ENCODE data around the gene C1R. TPM values are rescaled to one million over a fixed set of nuclear protein-coding genes. Genes with fewer than 3 reads are reported as not detected.

C1R gene
- total RNA-seq, 1 donor from 2014 or later, result 2.0 TPM

DNA sequence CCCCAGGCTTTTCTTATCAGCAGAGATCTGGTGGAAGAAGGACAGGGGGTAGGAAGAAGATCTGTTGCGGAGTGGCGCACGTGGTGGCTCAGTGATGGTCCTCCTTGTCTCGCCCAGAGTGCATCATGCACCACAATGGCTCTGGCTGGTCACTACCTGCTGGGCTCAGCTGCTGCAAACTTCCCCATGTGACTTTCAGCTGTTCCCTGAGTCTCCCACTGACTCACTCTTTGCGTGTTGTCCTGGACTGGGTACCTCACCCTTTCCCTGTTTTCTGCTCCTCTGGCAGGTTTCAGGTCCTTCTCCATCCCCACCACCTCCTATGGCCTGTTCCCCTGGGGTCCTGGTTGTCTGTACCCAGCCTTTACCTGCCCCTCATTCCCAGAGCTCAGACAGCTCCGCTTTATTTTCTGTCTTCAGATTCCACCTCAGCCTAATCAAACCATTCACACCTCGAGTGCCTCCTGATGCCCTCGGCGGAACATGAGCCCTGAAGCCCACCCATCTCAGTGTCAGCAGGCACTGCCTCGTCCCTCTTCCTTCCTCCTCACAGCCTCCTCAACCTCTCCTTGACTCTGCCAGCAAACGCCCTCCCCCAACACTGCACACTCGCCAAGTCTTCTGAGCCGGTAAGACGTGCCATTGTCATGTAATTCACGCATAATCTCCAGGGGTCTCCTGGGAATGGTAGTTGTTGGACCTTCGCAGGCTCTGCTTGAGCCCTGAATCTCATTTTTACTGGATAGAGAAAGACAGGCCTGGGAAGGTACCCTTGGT lies 1.8 kb downstream of the C1R start:
- H3K36me3 Mint-ChIP-seq (ENCODE audit: low read depth), result no peaks in the 10 kb centered on the region
- H3K27me3 Mint-ChIP-seq (ENCODE audit: insufficient read depth), result peaks cover 6% of the 10 kb centered on the region
- no peak overlapping the region for H3K4me3 Mint-ChIP-seq
- H3K27ac Mint-ChIP-seq, result no peak overlapping the region
- peaks cover 8% of the 10 kb centered on the region for H3K4me1 Mint-ChIP-seq (ENCODE audit: low read depth)
- no peak for DNase-seq (ENCODE audit: low spot score)
- intact Hi-C loops (cut with micrococcal nuclease), result loop anchor here (5.0 kb wide), 1 partner anchor 118 kb away; the partner anchor contains the start of genes EMG1 and PHB2
- no peaks in the 10 kb centered on the region for H3K9me3 Mint-ChIP-seq

DNA sequence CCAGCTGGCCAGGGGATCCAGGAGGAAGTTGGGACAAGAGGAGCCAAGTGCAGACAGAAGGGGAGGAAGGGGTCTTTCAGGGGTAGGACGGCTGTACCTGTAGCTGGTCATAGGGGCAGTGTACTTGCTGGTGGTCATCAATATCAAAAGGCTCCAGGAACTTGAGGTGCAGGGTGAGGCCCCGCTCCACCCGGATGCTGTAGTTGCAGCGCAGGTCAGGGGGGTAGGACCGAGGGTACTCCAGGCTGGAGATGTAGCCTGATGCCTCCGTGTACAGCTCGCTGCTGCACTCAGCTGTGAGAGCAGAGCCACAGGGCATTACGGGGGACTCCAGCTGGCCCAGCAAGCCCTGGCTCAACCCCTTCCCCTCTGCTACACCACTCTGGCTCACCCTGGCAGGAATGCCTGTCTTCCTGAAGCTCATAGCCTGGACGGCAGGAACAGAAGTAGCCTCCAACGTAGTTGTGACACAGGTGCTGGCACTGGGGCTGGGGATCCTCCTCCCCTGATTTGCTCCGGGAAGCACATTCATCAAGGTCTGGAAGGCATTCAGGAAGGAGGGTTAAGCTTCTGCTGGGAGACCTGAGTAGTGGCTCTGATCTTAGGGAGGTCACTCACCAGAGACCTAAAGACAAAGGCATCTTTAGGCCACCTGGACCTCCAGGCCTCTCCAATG lies 2.9 kb downstream of the C1R start:
- Mint-ChIP-seq H3K27me3 (ENCODE audit: insufficient read depth) (peaks cover 6% of the 10 kb centered on the region), H3K36me3 (ENCODE audit: low read depth) (no peaks in the 10 kb centered on the region), H3K27ac (no peak overlapping the region), H3K4me3 (no peak overlapping the region), H3K9me3 (no peaks in the 10 kb centered on the region), H3K4me1 (ENCODE audit: low read depth) (peaks cover 8% of the 10 kb centered on the region)
- intact Hi-C loops (cut with micrococcal nuclease), result no loop called here
- no peak for DNase-seq (ENCODE audit: low spot score)

DNA sequence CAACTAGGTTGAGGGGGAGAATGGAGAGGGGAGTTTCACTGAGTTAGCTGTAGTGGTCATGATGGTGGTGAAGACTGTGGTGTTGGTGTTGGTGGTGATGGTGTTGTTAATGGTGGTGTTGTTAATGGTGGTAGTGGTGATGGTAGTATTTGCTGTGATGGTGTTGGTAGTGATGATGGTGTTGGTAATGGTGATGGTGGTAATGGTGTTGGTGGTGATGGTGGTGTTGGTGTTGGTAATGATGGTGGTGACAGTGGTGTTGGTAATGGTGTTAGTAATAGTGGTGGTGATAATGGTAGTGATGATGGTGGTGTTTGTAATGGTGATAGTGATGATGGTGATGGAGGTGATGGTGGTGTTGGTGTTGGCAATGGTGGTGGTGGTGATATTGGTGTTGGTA lies 9.1 kb downstream of the C1R start:
- peaks cover 3% of the 10 kb centered on the region for H3K27me3 Mint-ChIP-seq (ENCODE audit: insufficient read depth)
- DNase-seq (ENCODE audit: low spot score), result no peak
- no peaks in the 10 kb centered on the region for H3K4me1 Mint-ChIP-seq (ENCODE audit: low read depth)
- H3K9me3 Mint-ChIP-seq, result peaks cover 6% of the 10 kb centered on the region
- H3K36me3 Mint-ChIP-seq (ENCODE audit: low read depth), result peaks cover 5% of the 10 kb centered on the region
- no peak overlapping the region for H3K27ac Mint-ChIP-seq
- no peak overlapping the region for H3K4me3 Mint-ChIP-seq
- intact Hi-C loops (cut with micrococcal nuclease), result no loop called here

DNA sequence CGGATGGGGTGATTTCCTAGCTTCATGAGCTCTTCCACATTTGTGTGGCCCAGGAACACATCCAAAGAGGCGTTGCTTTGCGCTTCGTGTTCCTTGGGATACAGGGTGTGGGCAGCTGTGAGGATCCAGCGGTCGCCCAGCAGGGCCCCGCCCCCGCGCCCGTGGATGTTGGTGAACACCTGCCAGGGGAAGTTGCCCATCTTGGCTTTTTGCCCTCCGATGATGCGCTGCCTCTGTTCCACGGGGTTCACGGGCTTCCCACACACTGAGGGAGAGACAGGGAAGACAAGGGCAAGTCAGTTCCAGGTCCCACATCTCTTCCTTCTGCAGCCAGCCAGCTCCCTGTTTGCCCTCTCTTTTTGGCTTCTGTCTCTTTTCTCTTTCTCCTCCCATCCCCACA lies 11.2 kb downstream of the C1R start:
- H3K36me3 Mint-ChIP-seq (ENCODE audit: low read depth), result peaks cover 5% of the 10 kb centered on the region
- no peak for DNase-seq (ENCODE audit: low spot score)
- H3K9me3 Mint-ChIP-seq, result peaks cover 6% of the 10 kb centered on the region
- H3K27me3 Mint-ChIP-seq (ENCODE audit: insufficient read depth), result peaks cover 6% of the 10 kb centered on the region
- no peak overlapping the region for H3K27ac Mint-ChIP-seq
- no peak overlapping the region for H3K4me3 Mint-ChIP-seq
- H3K4me1 Mint-ChIP-seq (ENCODE audit: low read depth), result peaks cover under 1% of the 10 kb centered on the region
- intact Hi-C loops (cut with micrococcal nuclease), result no loop called here

DNA sequence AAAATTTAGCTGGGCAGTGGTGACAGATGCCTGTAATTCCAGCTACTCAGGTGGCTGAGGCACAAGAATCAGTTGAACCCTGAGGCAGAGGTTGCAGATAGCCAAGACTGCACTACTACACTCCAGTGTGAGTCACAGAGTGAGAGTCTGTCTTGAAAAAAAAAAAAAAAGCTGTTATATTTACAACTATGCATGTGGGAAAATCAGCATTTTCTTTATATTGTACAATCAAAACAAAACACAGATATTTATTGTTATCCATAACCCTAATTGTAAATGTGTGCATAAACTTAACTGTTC lies 12.5 kb downstream of the C1R start:
- H3K36me3 Mint-ChIP-seq (ENCODE audit: low read depth), result peaks cover 5% of the 10 kb centered on the region
- intact Hi-C loops (cut with micrococcal nuclease), result no loop called here
- DNase-seq (ENCODE audit: low spot score), result no peak
- H3K4me3 Mint-ChIP-seq, result no peak overlapping the region
- H3K27ac Mint-ChIP-seq, result no peak overlapping the region
- H3K4me1 Mint-ChIP-seq (ENCODE audit: low read depth), result peaks cover 9% of the 10 kb centered on the region
- peaks cover 6% of the 10 kb centered on the region for H3K27me3 Mint-ChIP-seq (ENCODE audit: insufficient read depth)
- peaks cover 6% of the 10 kb centered on the region for H3K9me3 Mint-ChIP-seq

DNA sequence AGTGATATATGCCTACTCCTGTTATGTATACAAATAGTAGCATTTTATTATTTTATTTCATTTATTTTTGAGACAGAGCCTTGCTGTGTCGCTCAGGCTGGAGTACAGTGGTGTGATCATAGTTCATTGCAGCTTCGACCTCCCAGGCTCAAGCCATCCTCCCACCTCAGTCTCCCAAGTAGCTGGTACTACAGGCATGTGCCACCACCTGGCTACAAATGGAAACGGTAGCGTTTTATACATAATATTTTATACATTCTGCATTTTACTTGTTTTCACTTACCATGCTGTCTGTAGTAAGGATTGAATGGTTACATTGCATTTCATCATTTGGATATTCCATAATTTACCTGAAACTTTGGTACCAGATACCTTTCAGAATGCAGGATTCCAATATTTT lies 14.1 kb downstream of the C1R start:
- DNase-seq (ENCODE audit: low spot score), result no peak
- intact Hi-C loops (cut with micrococcal nuclease), result no loop called here
- Mint-ChIP-seq H3K27ac (no peak overlapping the region), H3K9me3 (peaks cover 3% of the 10 kb centered on the region), H3K4me3 (no peak overlapping the region), H3K27me3 (ENCODE audit: insufficient read depth) (peaks cover 8% of the 10 kb centered on the region), H3K36me3 (ENCODE audit: low read depth) (peaks cover 3% of the 10 kb centered on the region), H3K4me1 (ENCODE audit: low read depth) (peaks cover 9% of the 10 kb centered on the region)

DNA sequence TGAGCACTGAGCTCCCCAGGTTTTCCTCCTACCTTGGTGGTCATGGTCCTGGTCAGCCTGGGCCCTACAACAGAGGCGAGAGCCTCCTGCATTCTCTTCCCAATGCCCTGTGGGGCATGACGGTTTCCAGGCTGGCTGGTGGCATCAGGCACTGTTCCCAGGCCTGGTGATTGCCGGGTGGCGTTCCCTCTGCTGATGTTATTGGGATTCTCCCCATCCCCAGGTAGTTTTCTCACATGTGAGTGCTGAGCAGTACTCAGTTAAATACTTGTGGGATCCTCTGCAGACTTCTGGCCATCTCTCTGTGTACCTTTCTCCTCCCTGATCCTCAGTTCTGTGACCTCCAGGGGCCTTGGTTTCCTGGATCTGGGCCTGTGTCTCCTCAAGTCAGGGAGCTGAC lies 15.8 kb downstream of the C1R start:
- H3K27ac Mint-ChIP-seq, result no peak overlapping the region
- intact Hi-C loops (cut with micrococcal nuclease), result no loop called here
- no peak overlapping the region for H3K4me3 Mint-ChIP-seq
- H3K27me3 Mint-ChIP-seq (ENCODE audit: insufficient read depth), result peaks cover 17% of the 10 kb centered on the region
- H3K36me3 Mint-ChIP-seq (ENCODE audit: low read depth), result no peaks in the 10 kb centered on the region
- no peaks in the 10 kb centered on the region for H3K9me3 Mint-ChIP-seq
- DNase-seq (ENCODE audit: low spot score), result no peak
- peaks cover 9% of the 10 kb centered on the region for H3K4me1 Mint-ChIP-seq (ENCODE audit: low read depth)

DNA sequence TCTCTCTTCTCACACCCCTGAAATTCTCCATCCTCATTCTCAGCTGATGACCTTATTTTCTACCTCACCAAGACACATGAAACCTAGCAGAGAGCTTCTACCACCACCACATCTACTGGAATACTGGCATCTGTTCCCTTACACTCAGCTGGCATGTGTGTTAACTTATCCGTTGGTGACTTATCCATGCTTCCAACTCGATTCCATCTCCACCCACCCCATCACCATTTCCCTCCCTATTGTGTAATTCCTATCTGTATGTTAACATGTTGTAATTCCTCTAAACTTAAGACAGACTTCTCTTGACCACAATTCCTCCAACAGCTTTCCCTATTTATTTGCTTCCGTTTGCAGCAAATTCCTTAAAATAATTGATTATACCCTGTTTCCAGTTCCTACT lies 16.3 kb downstream of the C1R start:
- no peak for DNase-seq (ENCODE audit: low spot score)
- Mint-ChIP-seq H3K36me3 (ENCODE audit: low read depth) (no peaks in the 10 kb centered on the region), H3K27ac (no peak overlapping the region), H3K4me1 (ENCODE audit: low read depth) (peaks cover 9% of the 10 kb centered on the region), H3K4me3 (no peak overlapping the region), H3K9me3 (no peaks in the 10 kb centered on the region), H3K27me3 (ENCODE audit: insufficient read depth) (peaks cover 17% of the 10 kb centered on the region)
- intact Hi-C loops (cut with micrococcal nuclease), result no loop called here

DNA sequence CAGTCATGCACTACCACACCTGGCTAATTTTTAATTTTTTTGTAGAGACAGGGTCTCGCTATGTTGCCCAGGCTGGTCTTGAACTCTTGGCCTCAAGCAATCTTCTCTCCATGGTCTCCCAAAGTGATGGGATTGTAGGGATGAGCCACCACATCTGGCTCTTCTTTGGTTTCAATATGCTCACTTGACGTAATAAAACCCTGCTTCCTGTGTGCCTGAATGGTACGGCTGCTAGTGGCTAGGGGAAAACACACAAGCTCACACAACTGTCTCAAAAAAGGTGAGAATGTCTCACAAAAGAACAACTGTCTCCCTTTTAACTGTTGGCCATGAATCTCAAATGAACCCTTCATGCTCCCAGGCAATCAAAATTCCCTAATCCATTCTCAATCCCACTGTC lies 16.7 kb downstream of the C1R start:
- Mint-ChIP-seq H3K27me3 (ENCODE audit: insufficient read depth) (peaks cover 17% of the 10 kb centered on the region), H3K27ac (no peak overlapping the region), H3K4me3 (no peak overlapping the region), H3K9me3 (no peaks in the 10 kb centered on the region), H3K4me1 (ENCODE audit: low read depth) (peaks cover 9% of the 10 kb centered on the region), H3K36me3 (ENCODE audit: low read depth) (no peaks in the 10 kb centered on the region)
- no peak for DNase-seq (ENCODE audit: low spot score)
- intact Hi-C loops (cut with micrococcal nuclease), result no loop called here

DNA sequence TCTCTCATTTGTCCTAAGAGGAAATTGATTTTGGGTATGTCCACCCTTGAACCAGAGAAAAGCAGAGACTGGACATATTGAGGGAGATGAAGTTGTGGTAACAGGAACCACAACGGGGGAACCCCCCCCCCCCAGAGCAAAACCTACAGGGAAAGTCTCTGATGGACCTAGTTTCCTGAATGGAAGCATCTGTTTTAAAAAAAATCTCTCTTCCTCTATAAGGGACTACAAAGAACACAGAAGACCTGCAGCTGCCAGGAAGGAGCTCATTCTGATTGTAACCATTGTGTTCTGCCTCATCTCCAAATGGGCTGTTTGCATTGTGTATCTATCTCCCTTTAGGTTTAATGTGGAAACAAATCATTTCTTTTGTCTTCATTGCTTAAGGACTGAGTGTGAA lies 18.3 kb downstream of the C1R start:
- Mint-ChIP-seq H3K4me1 (ENCODE audit: low read depth) (peaks cover 9% of the 10 kb centered on the region), H3K36me3 (ENCODE audit: low read depth) (no peaks in the 10 kb centered on the region), H3K27ac (no peak overlapping the region), H3K9me3 (no peaks in the 10 kb centered on the region), H3K27me3 (ENCODE audit: insufficient read depth) (peaks cover 19% of the 10 kb centered on the region), H3K4me3 (no peak overlapping the region)
- intact Hi-C loops (cut with micrococcal nuclease), result no loop called here
- DNase-seq (ENCODE audit: low spot score), result no peak

DNA sequence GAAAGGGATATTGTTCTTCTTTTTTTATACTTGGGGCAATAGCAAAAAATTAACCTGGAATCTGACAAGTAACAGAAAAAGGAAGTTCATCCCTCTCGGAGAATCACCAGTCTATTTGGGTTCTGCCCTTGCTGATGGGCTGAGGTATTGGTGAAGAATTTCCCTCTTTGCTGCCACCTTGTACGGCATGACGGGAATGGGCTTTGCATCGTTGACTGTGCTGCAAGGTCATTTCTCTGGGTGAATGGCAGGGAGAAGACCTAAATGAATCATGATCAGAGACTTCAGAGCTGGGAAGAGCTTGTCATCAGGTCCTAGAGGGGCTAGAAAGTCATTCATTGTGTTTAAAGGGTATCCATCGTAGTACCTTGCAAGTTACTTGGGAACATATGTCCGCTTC lies 19.7 kb downstream of the C1R start:
- Mint-ChIP-seq H3K4me1 (ENCODE audit: low read depth) (peaks cover 9% of the 10 kb centered on the region), H3K36me3 (ENCODE audit: low read depth) (no peaks in the 10 kb centered on the region), H3K9me3 (no peaks in the 10 kb centered on the region), H3K4me3 (no peak overlapping the region), H3K27ac (no peak overlapping the region), H3K27me3 (ENCODE audit: insufficient read depth) (peaks cover 23% of the 10 kb centered on the region)
- DNase-seq (ENCODE audit: low spot score), result no peak
- intact Hi-C loops (cut with micrococcal nuclease), result no loop called here

DNA sequence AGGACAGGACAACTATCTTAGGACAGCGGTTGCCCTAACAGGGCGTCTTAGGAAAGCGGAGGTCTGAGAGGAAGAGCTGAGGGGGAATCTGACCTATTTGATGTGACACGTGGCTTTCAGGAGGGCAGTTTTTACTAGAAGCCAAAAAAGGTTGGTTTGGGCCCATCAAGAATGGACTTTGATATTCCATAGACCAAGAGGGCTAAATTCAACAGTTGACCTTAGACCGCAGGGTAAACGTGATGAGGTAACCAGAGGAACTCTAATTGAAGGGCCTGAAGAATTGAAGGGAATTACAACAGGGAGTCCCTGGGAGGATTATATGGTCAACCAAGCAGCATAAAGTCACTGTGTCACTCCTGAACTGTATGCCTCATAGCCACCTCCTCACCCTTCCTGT lies 20.2 kb downstream of the C1R start:
- Mint-ChIP-seq H3K4me3 (no peak overlapping the region), H3K27me3 (ENCODE audit: insufficient read depth) (peaks cover 22% of the 10 kb centered on the region), H3K36me3 (ENCODE audit: low read depth) (no peaks in the 10 kb centered on the region), H3K27ac (no peak overlapping the region), H3K9me3 (no peaks in the 10 kb centered on the region), H3K4me1 (ENCODE audit: low read depth) (peaks cover 9% of the 10 kb centered on the region)
- intact Hi-C loops (cut with micrococcal nuclease), result no loop called here
- DNase-seq (ENCODE audit: low spot score), result no peak

DNA sequence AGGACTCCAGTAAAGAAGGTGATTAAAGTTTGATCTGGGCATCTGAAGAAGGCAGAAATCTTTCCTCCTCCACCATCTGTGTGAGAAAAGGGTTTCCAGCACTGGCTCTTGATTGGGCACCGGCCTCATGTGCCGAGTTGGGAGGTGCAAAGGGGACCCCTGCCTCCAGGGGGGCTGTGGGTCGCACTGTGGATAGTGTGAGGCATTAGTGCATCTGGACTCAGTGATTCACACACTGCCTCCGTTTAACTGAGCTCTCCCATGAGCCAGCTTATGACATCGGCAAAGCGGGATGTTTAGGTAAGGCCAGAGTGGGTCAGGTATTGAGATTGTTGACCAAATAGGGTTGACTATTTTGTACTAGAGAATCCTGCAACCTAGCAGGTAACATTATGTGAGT lies 22.9 kb downstream of the C1R start:
- Mint-ChIP-seq H3K4me1 (ENCODE audit: low read depth) (no peaks in the 10 kb centered on the region), H3K27ac (no peak overlapping the region), H3K9me3 (no peaks in the 10 kb centered on the region), H3K27me3 (ENCODE audit: insufficient read depth) (peaks cover 26% of the 10 kb centered on the region), H3K4me3 (no peak overlapping the region), H3K36me3 (ENCODE audit: low read depth) (no peaks in the 10 kb centered on the region)
- DNase-seq (ENCODE audit: low spot score), result no peak
- intact Hi-C loops (cut with micrococcal nuclease), result no loop called here

DNA sequence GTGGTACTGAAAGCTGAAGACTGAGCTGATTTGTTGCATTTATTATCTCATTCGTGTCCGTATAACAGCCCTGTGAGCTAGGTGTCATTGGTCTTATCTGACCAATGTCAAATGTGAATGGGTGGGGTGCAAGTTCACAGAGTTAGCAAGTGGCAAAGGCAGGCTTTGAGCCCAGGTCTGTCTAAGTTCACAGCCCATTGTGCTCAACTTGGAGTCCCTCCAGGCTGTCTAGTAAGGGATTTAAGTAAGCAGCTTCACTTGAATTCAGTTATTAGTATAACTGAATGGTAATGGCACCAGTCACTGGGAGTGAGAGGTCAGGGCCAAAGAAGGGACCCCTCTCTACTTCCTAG lies 23.3 kb downstream of the C1R start:
- Mint-ChIP-seq H3K4me1 (ENCODE audit: low read depth) (no peaks in the 10 kb centered on the region), H3K27me3 (ENCODE audit: insufficient read depth) (peaks cover 26% of the 10 kb centered on the region), H3K4me3 (no peak overlapping the region)

More for the DNA sequence above, 23.3 kb downstream of the C1R start:
- no peaks in the 10 kb centered on the region for H3K9me3 Mint-ChIP-seq
- no peaks in the 10 kb centered on the region for H3K36me3 Mint-ChIP-seq (ENCODE audit: low read depth)
- H3K27ac Mint-ChIP-seq, result no peak overlapping the region
- DNase-seq (ENCODE audit: low spot score), result no peak
- intact Hi-C loops (cut with micrococcal nuclease), result no loop called here

Measured in activated T-helper 1 cell treated with anti-CD3 and anti-CD28 coated beads, Interleukin-12 subunit alpha, Interleukin-12 subunit beta, Interleukin-2, Interleukin-4 antibody, amounts not matched to agents 30 ng/mL and 10 ng/mL and 1 ng/mL, durations not matched to agents 14 hours and 24 hours and 36 hours (primary cell).